GM12872 (cell line): ENCODE measurements around the gene CFAP410.

Source experiments
- TF ChIP-seq, protein P1 (sequence below): IDR thresholded peaks from 3 replicates; pipeline ENCODE4 v1.5.1; 2011; ENCODE audit warnings: low read depth, mild to moderate bottlenecking, low read length, moderate library complexity; ENCODE audit not compliant: insufficient read depth

CFAP410 gene

DNA sequence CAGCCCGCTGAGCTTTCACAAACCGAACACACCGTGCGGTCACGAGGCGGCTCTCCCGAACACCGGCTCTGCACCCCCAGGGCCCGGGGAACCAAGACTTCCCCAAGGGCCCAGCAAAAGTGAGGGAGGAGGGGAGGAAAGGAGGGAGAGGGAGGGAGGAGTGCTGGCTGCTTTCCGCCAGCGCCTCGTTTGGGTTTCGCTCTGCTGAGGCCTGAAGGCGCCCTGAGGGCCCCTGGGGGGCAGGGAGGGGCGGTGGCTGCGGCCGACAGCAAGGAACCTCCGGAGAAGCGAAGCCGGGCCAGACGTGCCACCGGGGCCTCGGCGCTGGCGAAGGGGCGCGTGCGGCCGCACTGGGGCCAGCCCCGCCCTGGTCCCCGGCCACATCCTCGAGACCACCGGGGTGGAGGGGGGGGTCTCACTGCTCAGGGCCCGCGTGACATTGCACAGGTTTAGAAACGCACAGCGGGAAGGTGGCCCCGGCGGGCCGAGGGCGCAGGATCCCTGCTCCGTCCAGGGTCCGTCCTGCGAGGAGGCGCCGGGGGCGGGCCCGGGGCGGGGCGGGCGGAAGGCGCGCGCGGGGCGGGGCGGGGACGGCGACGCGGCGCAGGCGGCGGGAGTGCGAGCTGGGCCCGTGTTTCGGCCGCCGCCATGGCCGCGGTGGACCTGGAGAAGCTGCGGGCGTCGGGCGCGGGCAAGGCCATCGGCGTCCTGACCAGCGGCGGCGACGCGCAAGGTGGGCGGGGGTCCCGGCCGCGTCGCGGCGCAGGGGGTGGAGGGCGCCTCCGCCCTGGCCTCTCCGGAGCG lies 39.5 kb downstream of the CFAP410 start, which contains the start of gene PFKL:
PFKL (plus strand) TSS at position 596 of the 804 bp plus-strand sequence; CDS start at position 649, 53 bp downstream.
- TF ChIP-seq, protein P1, sequence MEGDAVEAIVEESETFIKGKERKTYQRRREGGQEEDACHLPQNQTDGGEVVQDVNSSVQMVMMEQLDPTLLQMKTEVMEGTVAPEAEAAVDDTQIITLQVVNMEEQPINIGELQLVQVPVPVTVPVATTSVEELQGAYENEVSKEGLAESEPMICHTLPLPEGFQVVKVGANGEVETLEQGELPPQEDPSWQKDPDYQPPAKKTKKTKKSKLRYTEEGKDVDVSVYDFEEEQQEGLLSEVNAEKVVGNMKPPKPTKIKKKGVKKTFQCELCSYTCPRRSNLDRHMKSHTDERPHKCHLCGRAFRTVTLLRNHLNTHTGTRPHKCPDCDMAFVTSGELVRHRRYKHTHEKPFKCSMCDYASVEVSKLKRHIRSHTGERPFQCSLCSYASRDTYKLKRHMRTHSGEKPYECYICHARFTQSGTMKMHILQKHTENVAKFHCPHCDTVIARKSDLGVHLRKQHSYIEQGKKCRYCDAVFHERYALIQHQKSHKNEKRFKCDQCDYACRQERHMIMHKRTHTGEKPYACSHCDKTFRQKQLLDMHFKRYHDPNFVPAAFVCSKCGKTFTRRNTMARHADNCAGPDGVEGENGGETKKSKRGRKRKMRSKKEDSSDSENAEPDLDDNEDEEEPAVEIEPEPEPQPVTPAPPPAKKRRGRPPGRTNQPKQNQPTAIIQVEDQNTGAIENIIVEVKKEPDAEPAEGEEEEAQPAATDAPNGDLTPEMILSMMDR: no peak

DNA sequence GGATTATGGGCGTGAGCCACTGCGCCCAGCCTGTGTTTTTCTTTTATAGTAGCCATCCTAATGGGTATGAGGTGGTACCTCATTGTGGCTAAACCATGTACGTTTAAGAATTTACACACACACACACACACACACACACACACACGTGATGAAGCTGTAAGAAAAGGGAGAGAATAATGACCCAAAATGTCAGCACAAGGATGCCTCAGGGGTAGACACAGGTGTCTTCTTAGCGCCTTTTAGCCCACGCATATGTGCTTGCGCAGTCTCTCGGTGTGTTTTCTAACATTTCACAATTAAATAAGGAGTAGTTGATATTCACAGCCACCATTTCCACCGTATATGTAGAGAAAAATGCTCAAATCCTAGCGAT lies 40.1 kb downstream of the CFAP410 start:
- TF ChIP-seq, protein P1: no peak

DNA sequence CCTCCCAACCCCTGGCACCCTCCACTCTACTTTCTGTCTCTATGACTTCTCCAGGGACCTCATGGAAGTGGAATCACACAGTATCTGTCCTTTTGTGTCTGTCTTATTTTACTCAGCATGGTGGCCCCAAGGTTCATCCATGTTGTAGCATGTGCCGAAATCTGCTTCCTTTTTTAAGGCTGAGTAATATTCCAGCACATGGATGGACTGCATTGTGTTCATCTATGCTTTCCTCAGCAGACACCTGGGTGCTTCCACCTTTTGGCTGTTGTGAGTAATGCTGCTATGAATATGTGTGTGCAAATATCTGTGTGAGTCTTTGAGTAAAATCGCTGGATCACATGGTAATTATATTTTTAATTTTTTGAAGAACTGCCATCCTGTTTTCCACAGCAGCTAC lies 40.9 kb downstream of the CFAP410 start:
- TF ChIP-seq, protein P1: peak; percentile 40; the same call in 2 of the 3 replicates

DNA sequence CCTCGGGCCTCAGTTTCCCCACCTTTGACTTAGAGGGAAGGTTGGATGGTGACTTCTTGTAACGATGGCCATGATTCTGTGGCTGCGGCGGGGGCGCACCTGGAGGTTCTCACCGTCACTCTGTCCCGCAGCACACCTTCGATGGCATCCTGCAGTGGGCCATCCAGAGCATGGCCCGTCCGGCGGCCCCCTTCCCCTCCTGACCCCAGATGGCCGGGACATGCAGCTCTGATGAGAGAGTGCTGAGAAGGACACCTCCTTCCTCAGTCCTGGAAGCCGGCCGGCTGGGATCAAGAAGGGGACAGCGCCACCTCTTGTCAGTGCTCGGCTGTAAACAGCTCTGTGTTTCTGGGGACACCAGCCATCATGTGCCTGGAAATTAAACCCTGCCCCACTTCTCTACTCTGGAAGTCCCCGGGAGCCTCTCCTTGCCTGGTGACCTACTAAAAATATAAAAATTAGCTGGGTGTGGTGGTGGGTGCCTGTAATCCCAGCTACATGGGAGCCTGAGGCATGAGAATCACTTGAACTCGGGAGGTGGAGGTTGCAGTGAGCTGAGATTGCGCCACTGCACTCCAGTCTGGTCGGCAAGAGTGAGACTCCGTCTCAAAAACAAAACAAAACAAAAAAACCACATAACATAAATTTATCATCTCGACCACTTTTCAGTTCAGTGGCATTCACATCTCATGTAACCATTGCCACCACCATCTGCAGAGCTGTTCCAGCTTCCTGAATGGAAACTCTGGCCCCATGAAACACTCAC lies 41.5 kb downstream of the CFAP410 start:
- TF ChIP-seq, protein P1: peak; percentile 88

DNA sequence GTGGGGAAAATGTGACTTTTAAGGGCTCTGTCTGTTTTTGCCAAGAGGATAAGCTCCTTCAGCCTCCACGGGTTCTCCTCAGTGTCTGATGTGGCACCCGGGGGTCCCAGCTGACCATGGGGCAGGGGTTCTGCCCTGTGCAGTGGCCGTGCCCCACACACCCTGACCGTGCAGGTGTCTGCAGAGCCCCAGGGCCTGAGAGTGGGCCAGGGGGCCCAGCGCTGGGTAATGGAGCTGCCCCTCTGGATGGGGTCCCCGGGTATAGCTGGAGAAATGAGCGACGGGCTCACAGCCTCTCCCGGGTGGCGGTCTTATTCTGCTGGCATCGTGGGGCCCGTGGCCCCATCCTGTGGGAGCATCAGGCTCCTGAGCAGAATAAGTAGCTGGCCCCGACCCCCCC lies 42.3 kb downstream of the CFAP410 start:
- TF ChIP-seq, protein P1: no peak

DNA sequence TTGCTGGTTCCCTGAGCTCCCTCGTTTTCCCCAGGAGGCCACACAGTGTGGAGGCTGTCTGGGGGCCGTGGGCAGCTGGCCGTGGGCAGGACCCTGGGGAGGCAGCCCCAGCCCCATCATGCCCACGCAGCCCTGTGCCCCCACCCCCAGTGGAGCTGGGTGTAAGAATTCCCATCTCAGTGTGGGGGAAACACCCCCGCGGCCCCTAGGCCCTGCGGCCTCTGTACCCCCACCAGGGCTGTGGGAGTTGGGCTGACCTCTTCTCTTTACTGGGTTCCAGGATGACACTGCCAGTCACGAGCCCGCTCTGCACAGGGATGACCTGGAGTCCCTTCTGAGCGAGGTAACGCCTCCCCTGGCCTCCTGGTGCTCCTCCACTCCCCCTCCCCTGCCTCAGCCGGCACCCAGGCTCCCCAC lies 43.1 kb downstream of the CFAP410 start:
- TF ChIP-seq, protein P1: no peak

DNA sequence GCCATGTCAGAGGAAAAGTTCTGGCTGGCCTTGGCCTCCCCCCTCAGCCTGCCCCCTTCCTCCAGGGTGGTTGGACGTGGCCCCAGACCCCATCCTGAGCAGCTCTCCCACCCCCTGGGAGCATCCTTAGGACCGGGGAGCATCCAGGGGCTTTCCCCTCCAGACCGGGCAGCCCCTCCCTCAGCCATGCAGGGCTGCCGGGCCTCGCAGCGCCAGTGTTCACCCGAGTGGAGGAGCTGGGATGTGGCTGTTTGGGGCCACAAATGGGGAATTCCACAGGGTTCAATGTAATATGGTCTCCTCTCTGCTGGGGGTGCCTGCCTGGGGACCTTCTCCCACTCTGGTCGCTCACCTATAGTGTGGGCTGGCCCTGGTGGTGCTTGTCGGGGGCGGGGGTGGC lies 43.5 kb downstream of the CFAP410 start:
- TF ChIP-seq, protein P1: no peak
